ENCODE results near the gene NR2E1. TPM values are rescaled to one million over a fixed set of nuclear protein-coding genes. Genes with fewer than 3 reads are reported as not detected.

The NR2E1 gene
- total and polyA plus RNA-seq, 10 of the 15 experiments (the other 5 are each of a cell fraction or from before 2014, with no cell fraction given) = not detected

GRCh38 chr6:108209738-108210137, 43.9 kb downstream of the NR2E1 start:
- SMC1A ChIA-PET (ENCODE audit: uncharacterized antibody, unreplicated experiment) = no interaction called here
- no peak overlapping the region for H3K9ac ChIP-seq (ENCODE audit: control insufficient read depth, insufficient read depth, low read length)
- H3K79me2 ChIP-seq (ENCODE audit: control insufficient read depth, insufficient read depth, low read length) = no peaks in the 10 kb centered on the region
- TF ChIP-seq SIN3A (IDR thresholded peaks at IDR 0.05; ENCODE audit: low read depth, low read length) (no peak), PBX3 (IDR thresholded peaks at IDR 0.05; ENCODE audit: insufficient replicate concordance, low read depth, low read length) (no peak), E2F4 (IDR thresholded peaks at IDR 0.05; ENCODE audit: low read depth, low read length) (no peak), IRF5 (IDR thresholded peaks at IDR 0.05; ENCODE audit: borderline replicate concordance) (no peak), ATF7 (IDR thresholded peaks at IDR 0.05; ENCODE audit: low read depth) (no peak), STAT3 (IDR thresholded peaks at IDR 0.05; ENCODE audit: low read depth, low read length) (no peak), TCF12 (IDR thresholded peaks at IDR 0.05; ENCODE audit: low read depth, low read length) (no peak), ASH2L (IDR thresholded peaks at IDR 0.05; ENCODE audit: borderline replicate concordance, low read depth) (no peak), NFIC (IDR thresholded peaks at IDR 0.05; ENCODE audit: low read depth, low read length) (no peak)
- ATAC-seq (no peak), DNase-seq (ENCODE audit: low read depth, low spot score) (no peak), FAIRE-seq (no peak)
- POLR2A ChIA-PET = no interaction called here
- RAD21 ChIA-PET (ENCODE audit: unreplicated experiment) = no interaction called here
- no TSS peak for BruUV-seq (replicated peaks)
- CTCF ChIA-PET = no interaction called here
- H2AFZ ChIP-seq (ENCODE audit: control insufficient read depth, low read depth, low read length) = no peak overlapping the region
- WGBS (ENCODE audit: insufficient coverage, insufficient replicate concordance, low lambda C conversion rate, missing lambda C conversion rate) = 98% methylated on average over 5 of the region's 5 CpGs
- no peaks in the 10 kb centered on the region for H4K20me1 ChIP-seq (ENCODE audit: control insufficient read depth, insufficient read depth)
- no peak overlapping the region for H3K4me3 ChIP-seq
- H3K4me2 ChIP-seq (ENCODE audit: control insufficient read depth, insufficient read depth) = no peak overlapping the region
- H3K27ac ChIP-seq (ENCODE audit: control insufficient read depth, insufficient read depth) = no peak overlapping the region
- H3K9me3 ChIP-seq (replicated peaks; ENCODE audit: control insufficient read depth, insufficient read depth, low read length) = no peaks in the 10 kb centered on the region
- intact Hi-C loops (cut with micrococcal nuclease; ENCODE audit: unreplicated experiment) = no loop called here
- no peaks in the 10 kb centered on the region for H3K4me1 ChIP-seq (ENCODE audit: control insufficient read depth, insufficient read depth, low read length)
- H3K36me3 ChIP-seq (ENCODE audit: control insufficient read depth in 2 of 2, insufficient read depth in 2 of 2, low read length in 1 of 2) = peaks cover 0 to 20% of the 10 kb centered on the region in 2 experiments; a peak in 3 of 4 replicates
- in situ Hi-C loops (cut with MboI) = no loop called here
- no peaks in the 10 kb centered on the region for H3K27me3 ChIP-seq (replicated peaks in 1 of 2; ENCODE audit: control insufficient read depth in 2 of 2, insufficient read depth in 2 of 2, low read length in 1 of 2)

Data from GM12878 (cell line).